ENCODE measurements around the gene ELK4. TPM values are rescaled to one million over a fixed set of nuclear protein-coding genes. Genes with fewer than 3 reads are reported as not detected.

The ELK4 gene
- total RNA-seq, 1 donor from 2014 or later, result 20.0 TPM

- no peaks in the 10 kb centered on the region for H3K9me3 Mint-ChIP-seq (ENCODE audit: unreplicated experiment)
- H3K27me3 Mint-ChIP-seq (ENCODE audit: unreplicated experiment), result peaks cover 14% of the 10 kb centered on the region
- H3K4me1 Mint-ChIP-seq (ENCODE audit: low read depth, unreplicated experiment), result peaks cover 2% of the 10 kb centered on the region
- TF ChIP-seq, protein P1, sequence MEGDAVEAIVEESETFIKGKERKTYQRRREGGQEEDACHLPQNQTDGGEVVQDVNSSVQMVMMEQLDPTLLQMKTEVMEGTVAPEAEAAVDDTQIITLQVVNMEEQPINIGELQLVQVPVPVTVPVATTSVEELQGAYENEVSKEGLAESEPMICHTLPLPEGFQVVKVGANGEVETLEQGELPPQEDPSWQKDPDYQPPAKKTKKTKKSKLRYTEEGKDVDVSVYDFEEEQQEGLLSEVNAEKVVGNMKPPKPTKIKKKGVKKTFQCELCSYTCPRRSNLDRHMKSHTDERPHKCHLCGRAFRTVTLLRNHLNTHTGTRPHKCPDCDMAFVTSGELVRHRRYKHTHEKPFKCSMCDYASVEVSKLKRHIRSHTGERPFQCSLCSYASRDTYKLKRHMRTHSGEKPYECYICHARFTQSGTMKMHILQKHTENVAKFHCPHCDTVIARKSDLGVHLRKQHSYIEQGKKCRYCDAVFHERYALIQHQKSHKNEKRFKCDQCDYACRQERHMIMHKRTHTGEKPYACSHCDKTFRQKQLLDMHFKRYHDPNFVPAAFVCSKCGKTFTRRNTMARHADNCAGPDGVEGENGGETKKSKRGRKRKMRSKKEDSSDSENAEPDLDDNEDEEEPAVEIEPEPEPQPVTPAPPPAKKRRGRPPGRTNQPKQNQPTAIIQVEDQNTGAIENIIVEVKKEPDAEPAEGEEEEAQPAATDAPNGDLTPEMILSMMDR (IDR thresholded peaks at IDR 0.05; ENCODE audit: partially characterized antibody, unreplicated experiment), result no peak
- H3K4me3 Mint-ChIP-seq (ENCODE audit: unreplicated experiment), result no peak overlapping the region
- no peak overlapping the region for H3K27ac Mint-ChIP-seq (ENCODE audit: unreplicated experiment)
- H3K36me3 Mint-ChIP-seq (ENCODE audit: unreplicated experiment), result no peaks in the 10 kb centered on the region
- no peak for DNase-seq
Measured at GRCh38 chr1:205672395-205672889, 40.6 kb upstream of the ELK4 start.

DNA sequence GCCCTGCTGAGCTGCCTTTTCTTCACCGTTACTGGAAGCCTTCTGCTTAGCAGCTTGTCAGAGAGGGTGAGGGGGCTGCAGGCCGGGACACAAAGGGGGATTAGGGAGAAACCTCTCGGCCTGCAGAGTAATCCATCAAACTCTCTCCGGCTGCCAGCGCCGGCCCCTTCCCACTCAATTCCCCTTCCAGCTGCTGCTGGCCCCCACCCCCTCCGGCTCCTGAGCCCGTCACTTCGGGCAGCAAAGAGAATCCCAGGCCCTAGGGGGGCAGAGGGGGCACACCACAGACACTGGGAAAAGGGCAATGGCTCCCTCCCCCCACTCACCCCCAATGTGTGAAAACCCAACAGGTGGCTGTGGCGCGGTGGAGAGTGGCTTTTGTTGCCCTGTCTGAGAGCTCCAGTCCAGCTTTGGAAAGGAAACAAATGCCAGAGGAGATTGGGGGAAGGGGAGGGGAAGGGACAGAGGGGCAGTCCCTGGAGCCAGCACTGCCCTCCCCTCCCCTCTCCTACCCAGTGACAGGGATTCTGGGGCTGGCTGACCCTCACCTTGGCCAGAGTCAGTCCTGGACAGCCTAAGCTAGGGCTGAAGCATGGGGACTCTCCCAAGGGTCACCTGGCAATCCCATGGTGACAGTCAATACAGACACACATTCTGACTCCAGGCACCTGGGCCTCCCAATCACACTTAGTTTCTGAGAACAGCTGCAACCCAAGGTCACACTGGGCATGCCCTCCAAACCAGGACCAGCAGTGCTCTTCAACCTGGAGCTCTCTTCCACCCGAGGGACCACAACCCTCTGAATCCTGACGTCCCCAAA, 39.0 kb upstream of the ELK4 start:
- Mint-ChIP-seq H3K9me3 (ENCODE audit: unreplicated experiment) (peaks cover 2% of the 10 kb centered on the region), H3K4me3 (ENCODE audit: unreplicated experiment) (no peak overlapping the region), H3K27ac (ENCODE audit: unreplicated experiment) (no peak overlapping the region), H3K36me3 (ENCODE audit: unreplicated experiment) (no peaks in the 10 kb centered on the region), H3K27me3 (ENCODE audit: unreplicated experiment) (peaks cover 12% of the 10 kb centered on the region), H3K4me1 (ENCODE audit: low read depth, unreplicated experiment) (peaks cover 2% of the 10 kb centered on the region)
- TF ChIP-seq, protein P1 (IDR thresholded peaks at IDR 0.05; ENCODE audit: partially characterized antibody, unreplicated experiment), result no peak
- DNase-seq, result no peak

DNA sequence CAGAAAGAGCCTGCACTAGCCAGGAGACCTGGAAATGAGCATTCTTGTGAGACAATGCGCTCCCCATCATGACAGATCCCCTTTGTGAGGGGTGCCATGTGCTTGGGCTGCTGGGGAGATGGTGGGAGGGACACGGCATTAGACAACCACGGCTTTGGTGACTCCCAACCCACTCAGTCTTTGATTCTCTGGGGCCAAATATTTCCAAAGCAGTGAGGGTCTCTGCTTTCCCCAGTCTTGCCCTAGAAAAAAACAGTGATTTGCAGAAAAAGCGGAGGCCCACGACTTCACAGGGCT, 38.3 kb upstream of the ELK4 start:
- Mint-ChIP-seq H3K36me3 (ENCODE audit: unreplicated experiment) (no peaks in the 10 kb centered on the region), H3K27me3 (ENCODE audit: unreplicated experiment) (peaks cover 12% of the 10 kb centered on the region), H3K4me3 (ENCODE audit: unreplicated experiment) (no peak overlapping the region), H3K27ac (ENCODE audit: unreplicated experiment) (no peak overlapping the region), H3K4me1 (ENCODE audit: low read depth, unreplicated experiment) (peaks cover 2% of the 10 kb centered on the region), H3K9me3 (ENCODE audit: unreplicated experiment) (peaks cover 2% of the 10 kb centered on the region)
- TF ChIP-seq, protein P1 (IDR thresholded peaks at IDR 0.05; ENCODE audit: partially characterized antibody, unreplicated experiment), result no peak
- DNase-seq, result no peak

DNA sequence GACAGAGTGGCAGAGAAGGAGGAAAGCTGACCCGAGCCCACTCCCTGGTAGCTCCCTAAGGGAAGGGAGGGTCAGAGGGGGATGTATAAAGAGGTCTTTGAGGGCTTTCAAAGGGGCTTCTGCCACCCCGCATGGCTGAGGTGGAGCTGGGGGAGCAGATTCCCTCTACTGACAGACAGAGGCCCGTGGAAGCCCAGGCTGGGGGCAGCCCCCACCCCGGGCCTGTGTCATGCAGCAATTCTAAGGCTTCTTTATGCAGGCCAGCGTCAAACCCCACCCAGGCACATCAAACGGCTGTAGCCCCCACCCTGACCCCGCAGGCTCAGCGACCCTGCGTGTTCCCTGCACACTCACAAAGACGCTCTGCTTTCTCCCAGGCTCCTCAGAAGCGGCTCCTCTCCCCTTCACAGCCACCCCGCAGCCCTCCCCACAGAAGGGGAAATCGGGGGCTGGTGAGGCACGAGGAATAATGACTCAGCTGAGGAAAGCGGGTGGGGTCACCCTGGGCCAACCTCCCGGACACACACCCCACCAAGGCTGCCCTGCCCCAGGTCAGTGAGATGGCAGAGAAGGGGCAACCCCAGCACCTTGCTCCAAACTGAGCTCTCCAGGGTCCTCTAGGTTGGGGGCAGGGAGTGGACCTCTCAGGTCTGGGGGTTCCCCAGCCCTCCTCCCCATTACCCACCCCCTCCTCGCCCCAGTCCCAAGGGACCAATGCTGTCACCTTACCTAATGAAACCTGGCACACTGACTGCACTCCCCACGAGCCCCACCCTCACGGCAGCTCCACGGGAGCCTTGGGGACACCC, 37.7 kb upstream of the ELK4 start:
- H3K27ac Mint-ChIP-seq (ENCODE audit: unreplicated experiment), result no peak overlapping the region
- peaks cover 2% of the 10 kb centered on the region for H3K4me1 Mint-ChIP-seq (ENCODE audit: low read depth, unreplicated experiment)
- TF ChIP-seq, protein P1 (IDR thresholded peaks at IDR 0.05; ENCODE audit: partially characterized antibody, unreplicated experiment), result no peak

DNA sequence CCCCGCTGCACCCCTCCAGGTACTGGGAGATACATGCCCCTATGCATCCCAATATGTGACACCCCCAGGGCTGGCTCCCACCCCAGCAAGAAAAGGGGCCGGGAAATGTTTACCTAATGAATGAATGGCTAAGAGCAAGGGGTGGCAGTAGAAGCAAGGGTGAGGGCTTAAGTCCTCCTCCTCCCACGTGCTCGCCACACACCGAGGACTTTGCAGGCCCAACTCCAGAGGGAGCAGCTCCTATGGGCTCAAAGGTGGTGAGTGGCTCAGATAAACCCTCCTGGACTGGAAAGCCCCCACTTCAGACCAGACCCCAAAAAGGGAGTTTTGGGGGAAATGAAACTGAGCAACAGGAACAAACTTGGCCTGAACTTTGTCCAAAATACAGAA, 37.1 kb upstream of the ELK4 start:
- TF ChIP-seq, protein P1 (IDR thresholded peaks at IDR 0.05; ENCODE audit: partially characterized antibody, unreplicated experiment), result no peak
- DNase-seq, result no peak
- no peak overlapping the region for H3K4me3 Mint-ChIP-seq (ENCODE audit: unreplicated experiment)
- H3K27me3 Mint-ChIP-seq (ENCODE audit: unreplicated experiment), result peaks cover 12% of the 10 kb centered on the region
- no peaks in the 10 kb centered on the region for H3K36me3 Mint-ChIP-seq (ENCODE audit: unreplicated experiment)
- H3K27ac Mint-ChIP-seq (ENCODE audit: unreplicated experiment), result no peak overlapping the region
- H3K9me3 Mint-ChIP-seq (ENCODE audit: unreplicated experiment), result peaks cover 2% of the 10 kb centered on the region
- peaks cover 2% of the 10 kb centered on the region for H3K4me1 Mint-ChIP-seq (ENCODE audit: low read depth, unreplicated experiment)

More for the DNA sequence above, 37.7 kb upstream of the ELK4 start:
- H3K36me3 Mint-ChIP-seq (ENCODE audit: unreplicated experiment), result no peaks in the 10 kb centered on the region
- no peak overlapping the region for H3K4me3 Mint-ChIP-seq (ENCODE audit: unreplicated experiment)
- H3K9me3 Mint-ChIP-seq (ENCODE audit: unreplicated experiment), result peaks cover 2% of the 10 kb centered on the region
- DNase-seq, result no peak
- peaks cover 12% of the 10 kb centered on the region for H3K27me3 Mint-ChIP-seq (ENCODE audit: unreplicated experiment)
